Nephron progenitor cell (in vitro differentiated cells): ENCODE data around the gene TCOF1.

ENCODE experiments used
- DNase-seq: peaks from one replicate; pipeline ENCODE4 v3.0.0; 2021
- H3K27ac Mint-ChIP-seq: 2 replicates; pipeline ENCODE4 v1.8.0; 2021; ENCODE audit warnings: mild to moderate bottlenecking, moderate library complexity, mixed read lengths
- H3K27me3 Mint-ChIP-seq: 2 replicates; pipeline ENCODE4 v1.8.0; 2021; ENCODE audit warnings: mild to moderate bottlenecking, low read depth, mixed read lengths; ENCODE audit not compliant: poor library complexity
- H3K36me3 Mint-ChIP-seq: 2 replicates; pipeline ENCODE4 v1.8.0; 2021; ENCODE audit warnings: low read depth, mixed read lengths
- H3K4me1 Mint-ChIP-seq: 2 replicates; pipeline ENCODE4 v1.8.0; 2021; ENCODE audit warnings: mixed read lengths
- H3K4me3 Mint-ChIP-seq: 2 replicates; pipeline ENCODE4 v1.8.0; 2021; ENCODE audit warnings: mild to moderate bottlenecking, moderate library complexity, mixed read lengths
- H3K9me3 Mint-ChIP-seq: 2 replicates; pipeline ENCODE4 v1.8.0; 2021; ENCODE audit warnings: mild to moderate bottlenecking, moderate library complexity, mixed read lengths
- CTCF ChIP-seq: fragments of 200-600 bp; sonication (generic); IDR thresholded peaks from 2 replicates; pipeline ENCODE4 v1.5.0; 2021; ENCODE audit warnings: antibody characterized with exemption

TCOF1 gene

GRCh38 chr5:150407096-150407720, 49.7 kb downstream of the TCOF1 start:
- DNase-seq, result no peak
- H3K9me3 Mint-ChIP-seq, result no peaks in the 10 kb centered on the region
- peaks cover 24% of the 10 kb centered on the region for H3K4me1 Mint-ChIP-seq
- no peaks in the 10 kb centered on the region for H3K27me3 Mint-ChIP-seq
- no peak for TF ChIP-seq CTCF
- H3K27ac Mint-ChIP-seq, result no peak overlapping the region
- peaks cover 6% of the 10 kb centered on the region for H3K36me3 Mint-ChIP-seq
- no peak overlapping the region for H3K4me3 Mint-ChIP-seq

- no peak for TF ChIP-seq CTCF
- Mint-ChIP-seq H3K4me3 (no peak overlapping the region), H3K27me3 (no peaks in the 10 kb centered on the region), H3K27ac (no peak overlapping the region), H3K4me1 (peaks cover 36% of the 10 kb centered on the region), H3K36me3 (no peaks in the 10 kb centered on the region), H3K9me3 (no peaks in the 10 kb centered on the region)
- DNase-seq, result no peak
Measured at GRCh38 chr5:150408231-150408943, 50.9 kb downstream of the TCOF1 start.

- Mint-ChIP-seq H3K27me3 (peaks cover 1% of the 10 kb centered on the region), H3K4me3 (peak overlapping the region; percentile 67), H3K9me3 (no peaks in the 10 kb centered on the region), H3K27ac (peak overlapping the region; percentile 41), H3K4me1 (peaks cover 41% of the 10 kb centered on the region), H3K36me3 (no peaks in the 10 kb centered on the region)
- TF ChIP-seq CTCF, result no peak
- DNase-seq, result peak; percentile 77
Measured at GRCh38 chr5:150409638-150410523, 52.4 kb downstream of the TCOF1 start.

GRCh38 chr5:150410524-150411244, 53.2 kb downstream of the TCOF1 start:
- Mint-ChIP-seq H3K27ac (peak overlapping the region; percentile 41), H3K9me3 (no peaks in the 10 kb centered on the region), H3K27me3 (peaks cover 5% of the 10 kb centered on the region), H3K36me3 (no peaks in the 10 kb centered on the region), H3K4me3 (peak overlapping the region; percentile 67), H3K4me1 (peaks cover 41% of the 10 kb centered on the region)
- no peak for TF ChIP-seq CTCF
- peak; percentile 52 for DNase-seq

- no peak overlapping the region for H3K27ac Mint-ChIP-seq
- peaks cover 41% of the 10 kb centered on the region for H3K4me1 Mint-ChIP-seq
- TF ChIP-seq CTCF, result no peak
- DNase-seq, result no peak
- H3K36me3 Mint-ChIP-seq, result no peaks in the 10 kb centered on the region
- peaks cover 5% of the 10 kb centered on the region for H3K27me3 Mint-ChIP-seq
- H3K4me3 Mint-ChIP-seq, result peak overlapping the region; percentile 54
- no peaks in the 10 kb centered on the region for H3K9me3 Mint-ChIP-seq
Measured at GRCh38 chr5:150411245-150411979, 53.9 kb downstream of the TCOF1 start.
